HG03378 (cell line): ENCODE results near the gene TBCD.
"Not testable (repeated sequence)": the region's sequence is repeated elsewhere in the genome, so short reads cannot be mapped to it uniquely, and the experiment has no call there.

Source experiments
- ATAC-seq: cut with Tn5 transposase; IDR thresholded peaks from one replicate; pipeline ENCODE4 v1.9.1; 2021; ENCODE audit warnings: mild to moderate bottlenecking, moderate library complexity; ENCODE audit not compliant: unreplicated experiment

TBCD gene

DNA sequence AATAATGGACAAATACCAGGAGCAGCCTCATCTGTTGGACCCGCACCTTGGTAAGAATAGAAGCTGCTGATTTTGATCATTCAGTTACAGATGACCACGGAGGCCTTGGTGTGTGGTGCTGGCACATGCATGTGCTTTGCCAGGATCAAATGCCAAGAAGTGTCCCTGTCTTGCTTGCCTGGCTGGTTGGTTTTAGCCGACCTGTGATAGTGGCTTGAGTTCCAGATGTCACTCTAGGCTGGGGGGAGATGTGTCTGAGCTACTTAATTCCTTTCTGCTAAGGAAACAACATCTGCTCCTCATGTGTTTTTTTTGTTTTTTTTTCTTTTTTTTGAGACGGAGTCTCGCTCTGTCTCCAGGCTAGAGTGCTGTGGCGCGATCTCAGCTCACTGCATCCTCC lies 4.3 kb downstream of the TBCD start:
- ATAC-seq = no peak

DNA sequence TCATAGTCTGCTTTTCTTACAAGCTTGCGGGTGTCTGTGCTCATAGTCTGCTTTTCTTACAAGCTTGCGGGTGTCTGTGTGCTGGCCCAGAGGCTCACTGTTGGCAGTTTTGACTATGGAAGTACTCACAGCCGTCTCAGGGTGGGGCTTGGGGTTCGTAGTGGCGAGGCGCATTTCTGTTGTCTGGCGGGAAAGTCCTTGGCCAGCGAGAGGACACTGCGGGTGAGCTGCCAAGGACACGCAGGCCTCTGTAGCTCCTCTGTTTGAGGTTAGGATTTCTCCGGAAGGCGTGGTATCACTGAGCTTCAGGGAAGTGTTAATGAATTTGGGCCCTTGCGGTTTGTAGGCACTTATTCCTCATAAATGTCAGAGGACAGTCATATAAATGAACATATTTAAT lies 13.5 kb downstream of the TBCD start:
- ATAC-seq = no peak

DNA sequence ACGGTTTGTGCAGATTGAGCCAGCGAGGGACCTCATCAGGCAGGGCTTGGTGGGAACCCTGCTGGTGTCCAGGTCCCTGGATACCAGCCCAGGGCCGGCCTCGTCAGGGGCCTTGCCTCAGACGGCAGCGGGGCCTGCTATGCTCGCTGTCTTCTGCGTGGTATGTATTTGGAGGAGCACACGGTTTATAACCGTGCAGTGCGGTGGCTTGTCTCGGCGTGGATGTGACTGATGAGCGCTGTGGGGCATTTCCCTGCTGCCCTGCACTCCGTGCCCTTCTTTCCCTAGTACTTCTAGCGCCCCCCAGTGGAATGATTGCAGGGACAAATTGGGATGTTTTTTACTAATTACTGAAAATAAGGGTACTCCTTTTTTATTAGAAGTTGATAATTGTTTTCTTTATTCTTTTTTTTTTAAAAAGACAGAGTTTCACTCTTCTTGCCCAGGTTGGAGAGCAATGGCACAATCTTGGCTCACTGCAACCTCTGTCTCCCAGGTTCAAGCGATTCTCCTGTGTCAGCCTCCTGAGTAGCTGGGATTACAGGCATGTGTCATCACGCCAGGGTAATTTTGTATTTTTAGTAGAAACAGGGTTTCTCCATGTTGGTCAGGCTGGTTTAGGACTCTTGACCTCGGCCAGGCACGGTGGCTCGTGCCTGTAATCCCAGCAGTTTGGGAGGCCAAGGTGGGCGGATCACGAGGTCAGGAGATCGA lies 15.3 kb downstream of the TBCD start:
- ATAC-seq = no peak

DNA sequence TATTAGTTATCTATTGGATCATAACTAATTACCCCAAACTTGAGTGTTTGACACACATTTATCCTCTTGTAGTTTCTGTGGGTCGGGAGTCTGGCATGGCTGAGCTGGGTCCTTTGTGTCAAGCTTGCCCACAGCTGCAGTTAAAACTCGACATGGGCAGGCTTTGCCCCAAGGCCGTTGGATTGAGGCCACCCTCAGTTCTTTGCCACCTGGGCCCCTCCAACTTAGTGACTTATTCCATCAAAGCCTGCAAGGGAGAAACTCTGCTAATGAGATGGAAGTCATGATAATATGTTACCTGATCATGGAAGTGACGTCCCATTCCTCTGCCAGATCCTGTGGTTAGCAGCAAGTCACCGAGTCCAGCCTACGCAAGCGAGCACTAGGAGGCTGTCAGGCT lies 17.2 kb downstream of the TBCD start:
- ATAC-seq = no peak

DNA sequence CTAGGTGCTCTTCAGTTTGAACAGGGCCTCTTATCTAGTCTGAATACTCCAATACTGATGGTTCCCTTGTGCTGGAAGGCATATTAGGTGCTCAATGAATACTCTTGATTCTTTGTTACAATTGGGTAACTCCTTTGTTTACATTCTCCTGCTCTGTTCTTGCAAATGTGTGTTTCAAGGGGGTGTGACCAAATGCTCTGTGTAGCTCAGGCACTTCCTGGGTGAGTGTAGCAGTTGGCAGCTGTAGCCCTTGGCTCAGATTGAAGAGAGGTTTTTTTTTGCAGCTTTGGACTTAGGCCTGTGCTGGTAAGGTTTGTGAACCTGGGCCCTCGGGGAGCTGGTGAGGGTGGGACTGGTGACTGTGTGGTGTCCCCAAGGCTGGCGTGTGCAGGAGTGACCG lies 20.2 kb downstream of the TBCD start:
- ATAC-seq = no peak

DNA sequence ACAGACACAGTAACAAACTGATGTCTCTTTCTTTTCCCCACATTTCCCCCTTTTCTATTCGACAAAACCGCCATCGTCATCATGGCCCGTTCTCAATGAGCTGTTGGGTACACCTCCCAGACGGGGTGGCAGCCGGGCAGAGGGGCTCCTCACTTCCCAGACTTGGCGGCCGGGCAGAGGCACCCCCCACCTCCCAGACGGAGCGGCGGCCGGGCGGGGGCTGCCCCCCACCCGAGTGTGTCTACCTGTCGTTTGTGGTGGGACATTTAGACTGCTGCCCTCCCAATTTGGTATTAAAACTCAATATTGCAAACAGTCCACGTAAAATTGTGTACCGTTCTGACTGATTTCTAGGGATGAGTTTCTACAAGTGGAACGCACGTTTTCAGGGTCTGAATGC lies 22.6 kb downstream of the TBCD start:
- ATAC-seq = not testable (repeated sequence)

DNA sequence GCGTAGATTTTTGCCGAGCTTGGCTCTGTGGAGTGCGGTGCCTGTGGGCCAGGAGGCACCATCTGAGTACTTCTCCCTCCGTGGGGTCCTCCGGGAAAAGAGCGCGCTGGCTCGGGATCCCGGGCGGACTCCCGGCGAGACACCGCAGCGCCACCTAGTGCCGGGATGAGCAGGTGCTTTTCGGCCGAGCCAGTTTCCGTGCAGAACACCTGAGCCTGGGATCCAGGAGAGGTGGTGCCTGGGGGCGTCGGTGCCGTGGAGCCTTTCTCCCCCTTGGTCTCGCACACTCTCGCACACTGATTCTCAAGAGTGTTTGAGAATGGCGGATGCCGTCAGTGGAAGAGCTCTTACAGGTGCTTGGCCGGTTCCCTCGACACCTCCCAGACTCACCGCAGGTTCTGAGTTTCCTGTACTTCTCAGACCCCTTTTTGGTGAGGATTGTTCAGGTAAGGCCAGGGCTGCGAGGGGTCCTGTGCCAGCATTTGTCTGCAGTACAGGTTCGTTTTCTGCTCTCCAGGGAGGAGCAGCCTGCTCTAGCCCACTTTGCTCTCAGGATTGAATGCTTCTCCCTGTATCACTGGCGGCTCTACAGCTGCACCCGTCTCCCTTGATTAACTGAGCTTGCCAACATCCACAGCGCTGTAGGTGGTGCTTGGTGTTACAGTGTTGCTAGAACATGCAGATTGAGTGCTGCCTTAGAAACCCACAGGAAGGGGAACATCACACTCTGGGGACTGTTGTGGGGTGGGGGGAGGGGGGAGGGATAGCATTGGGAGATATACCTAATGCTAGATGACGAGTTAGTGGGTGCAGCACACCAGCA lies 23.3 kb downstream of the TBCD start:
- ATAC-seq = no peak

DNA sequence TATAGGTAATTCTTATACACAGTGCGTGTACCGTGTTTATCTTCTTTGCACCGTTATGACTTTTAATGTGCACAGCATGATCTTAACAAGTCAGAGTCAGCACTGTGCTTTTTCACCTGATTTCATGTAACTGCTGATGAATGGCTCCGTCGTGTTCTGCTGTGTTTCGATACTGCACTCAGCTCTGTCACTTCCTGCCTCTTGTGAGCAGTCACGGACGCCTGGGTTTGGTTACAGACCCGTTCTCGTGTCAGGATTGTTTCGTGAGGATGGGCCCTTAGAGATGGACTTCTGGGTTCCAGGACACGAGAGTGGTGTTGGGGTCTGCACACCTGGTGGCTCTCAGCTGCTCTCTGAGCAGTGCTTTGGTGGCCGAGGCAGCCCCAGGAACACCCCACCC lies 24.6 kb downstream of the TBCD start:
- no peak for ATAC-seq

DNA sequence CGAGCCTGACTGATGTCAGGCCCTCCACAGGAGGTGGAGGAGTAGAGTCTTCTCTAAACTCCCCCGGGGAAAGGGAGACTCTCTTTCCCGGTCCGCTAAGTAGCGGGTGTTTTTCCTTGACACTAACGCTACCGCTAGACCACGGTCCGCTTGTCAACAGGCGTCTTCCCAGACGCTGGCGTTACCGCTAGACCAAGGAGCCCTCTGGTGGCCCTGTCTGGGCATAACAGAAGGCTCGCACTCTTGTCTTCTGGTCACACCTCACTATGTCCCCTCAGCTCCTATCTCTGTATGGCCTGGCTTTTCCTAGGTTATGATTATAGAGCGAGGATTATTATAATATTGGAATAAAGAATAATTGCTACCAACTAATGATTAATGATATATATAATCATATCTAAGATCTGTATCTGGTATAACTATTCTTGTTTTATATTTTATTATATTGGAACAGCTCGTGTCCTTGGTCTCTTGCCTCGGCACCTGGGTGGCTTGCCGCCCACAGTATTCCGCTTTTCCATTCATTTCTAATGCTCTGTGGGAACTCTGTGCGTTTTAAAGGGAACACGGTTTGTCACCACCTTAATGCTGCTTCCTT lies 26.0 kb downstream of the TBCD start:
- ATAC-seq = not testable (repeated sequence)

DNA sequence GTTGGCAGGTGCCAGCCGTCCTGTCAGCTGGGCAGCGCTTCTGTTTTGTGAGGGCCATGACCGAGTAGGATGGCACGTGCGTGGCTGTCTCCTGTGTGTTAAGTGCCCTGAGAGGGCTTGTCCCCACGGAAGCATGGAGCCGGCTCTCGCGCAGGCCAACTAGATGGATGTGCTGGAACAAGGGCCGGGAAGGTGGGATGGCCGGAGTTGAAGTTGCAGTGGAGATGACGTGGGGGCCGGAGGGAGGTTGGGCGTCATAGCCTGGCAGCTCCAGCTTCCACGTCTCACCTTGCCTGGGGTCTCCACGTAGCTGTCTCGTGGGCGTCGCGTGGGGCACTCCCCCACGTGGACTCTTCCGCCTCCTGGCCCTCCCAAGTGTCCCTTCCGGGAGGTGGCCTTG lies 27.7 kb downstream of the TBCD start:
- ATAC-seq = no peak

DNA sequence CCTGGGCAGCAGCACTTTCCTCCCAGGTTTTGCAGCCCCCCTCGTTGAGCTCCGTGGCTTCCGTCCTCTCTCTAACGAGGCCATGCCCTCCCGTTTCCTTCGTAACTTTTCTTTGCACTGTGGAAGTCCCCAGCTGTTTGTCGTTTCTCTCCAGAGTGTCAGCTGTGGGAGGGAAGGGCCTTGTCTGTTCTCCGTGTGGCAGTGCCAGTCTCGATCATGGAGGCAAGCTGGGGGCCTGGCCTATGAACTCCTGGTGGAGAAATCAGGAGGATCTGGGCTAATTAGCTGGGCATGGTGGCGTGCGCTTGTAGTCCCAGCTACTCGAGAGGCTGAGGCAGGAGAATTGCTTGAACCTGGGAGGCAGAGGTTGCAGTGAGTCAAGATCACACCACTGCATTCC lies 28.3 kb downstream of the TBCD start:
- no peak for ATAC-seq

DNA sequence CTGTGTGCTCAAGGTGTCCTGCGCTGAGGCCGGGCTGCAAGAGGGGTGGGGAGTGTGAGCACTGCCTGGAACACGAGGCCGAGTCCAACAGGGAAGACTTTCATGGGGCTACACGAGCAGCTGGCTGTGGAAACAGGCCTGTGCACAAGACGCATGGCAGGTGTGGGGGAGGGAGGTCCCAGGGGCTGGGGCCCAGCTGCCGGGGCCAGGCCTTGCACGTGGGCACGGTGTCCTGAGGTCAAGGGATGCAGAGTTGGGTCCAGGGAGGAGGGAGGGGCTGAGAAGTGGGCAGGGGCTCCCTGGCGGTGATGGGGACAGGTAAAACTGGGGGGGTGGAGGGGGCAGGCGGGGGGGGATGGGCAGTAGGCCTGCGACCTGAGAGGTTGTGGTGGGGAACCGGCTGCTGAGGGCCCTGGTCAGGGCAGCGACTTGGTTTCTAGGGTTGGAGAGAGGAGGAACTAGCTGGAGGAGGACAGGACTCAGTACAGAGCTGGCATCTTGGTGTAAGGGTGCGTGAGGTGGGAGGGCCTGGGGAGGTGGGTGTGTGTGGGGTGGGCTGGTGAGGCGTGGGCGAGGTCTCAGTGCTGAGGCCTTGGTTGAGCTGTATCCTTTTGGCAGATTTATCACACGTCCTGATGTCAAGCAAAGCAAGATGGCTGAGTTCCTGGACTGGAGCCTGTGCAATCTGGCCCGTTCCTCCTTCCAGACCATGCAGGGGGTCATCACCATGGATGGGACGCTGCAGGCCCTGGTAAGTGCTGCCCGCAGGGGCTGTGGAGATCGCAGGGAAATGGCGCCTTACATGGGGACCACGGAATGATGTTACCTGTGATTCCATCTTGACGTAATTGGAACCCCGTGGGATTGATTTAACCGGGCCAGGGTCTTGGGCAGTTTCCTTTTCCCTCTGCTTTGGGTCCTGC lies 29.4 kb downstream of the TBCD start:
- ATAC-seq = no peak

DNA sequence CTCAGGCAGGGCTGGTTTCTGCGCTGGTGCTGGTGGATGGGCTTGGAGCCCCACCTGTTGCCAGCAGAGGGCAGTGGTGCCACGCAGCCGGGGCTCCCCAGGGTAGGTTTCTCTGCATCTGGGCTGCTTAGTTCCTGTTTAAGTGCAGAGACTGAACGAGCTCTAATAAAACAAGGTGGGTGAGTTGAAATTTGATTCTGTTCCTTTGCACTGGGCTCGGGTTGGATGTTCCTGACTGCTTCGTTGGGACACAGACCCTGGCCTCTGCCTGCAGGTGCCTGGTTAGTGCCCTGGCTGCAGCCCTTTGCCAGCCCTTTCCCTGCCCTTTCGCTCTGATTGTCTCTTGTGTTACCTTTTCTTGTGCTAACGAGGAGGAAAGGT lies 30.0 kb downstream of the TBCD start:
- ATAC-seq = no peak

DNA sequence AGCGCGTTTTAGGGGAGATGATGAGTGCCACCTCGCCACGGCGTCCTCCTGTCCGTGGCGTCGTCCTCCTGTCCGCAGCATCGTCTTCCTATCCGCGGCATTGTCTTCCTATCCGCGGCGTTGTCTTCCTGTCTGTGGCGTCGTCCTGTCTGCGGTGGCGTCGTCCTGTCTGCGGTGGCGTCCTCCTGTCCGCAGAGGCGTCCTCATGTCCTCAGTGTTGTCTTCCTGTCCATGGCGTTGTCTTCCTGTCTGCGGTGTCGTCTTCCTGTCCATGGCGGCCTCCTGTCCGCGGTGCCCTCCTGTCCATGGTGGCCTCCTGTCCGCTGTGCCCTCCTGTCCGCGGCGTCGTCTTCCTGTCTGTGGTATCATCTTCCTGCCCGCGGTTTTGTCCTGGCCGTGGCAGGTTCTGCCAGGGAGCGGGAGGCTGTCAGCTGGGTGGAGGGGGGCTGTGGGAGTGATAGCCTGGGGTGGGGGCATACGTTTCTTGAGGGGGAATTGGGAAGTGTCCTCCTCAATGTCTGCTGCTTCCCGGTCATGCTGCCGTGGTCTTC lies 30.9 kb downstream of the TBCD start:
- ATAC-seq = no peak

DNA sequence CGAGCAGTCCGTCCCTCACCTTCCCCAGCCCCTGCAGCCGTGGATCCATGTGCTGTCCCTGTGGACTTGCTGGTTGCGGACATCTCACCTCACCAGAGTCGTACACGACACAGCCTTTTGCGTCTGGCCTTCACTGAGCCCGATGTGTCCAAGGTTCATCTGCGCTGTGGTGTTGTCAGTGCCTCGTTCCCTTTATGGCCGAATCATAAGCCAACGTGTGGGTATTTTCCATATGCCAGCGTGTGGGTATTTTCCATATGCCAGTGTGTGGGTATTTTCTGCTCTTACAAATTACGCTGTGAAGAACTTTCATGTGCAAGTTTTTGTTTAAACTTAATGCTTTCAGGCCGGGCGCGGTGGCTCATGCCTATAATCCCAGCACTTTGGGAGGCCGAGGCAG lies 31.6 kb downstream of the TBCD start:
- ATAC-seq = no peak

DNA sequence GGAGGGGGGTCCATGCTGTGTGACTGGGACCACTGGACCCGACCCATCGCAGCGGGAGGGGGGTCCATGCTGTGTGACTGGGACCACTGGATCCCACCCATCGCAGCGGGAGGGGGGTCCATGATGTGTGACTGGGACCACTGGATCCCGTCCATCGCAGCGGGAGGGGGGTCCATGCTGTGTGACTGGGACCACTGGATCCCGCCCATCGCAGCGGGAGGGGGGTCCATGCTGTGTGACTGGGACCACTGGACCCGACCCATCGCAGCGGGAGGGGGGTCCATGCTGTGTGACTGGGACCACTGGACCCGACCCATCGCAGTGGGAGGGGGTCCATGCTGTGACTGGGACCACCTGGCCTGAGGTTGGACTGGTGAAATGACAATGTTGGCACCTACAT lies 33.7 kb downstream of the TBCD start:
- not testable (repeated sequence) for ATAC-seq

DNA sequence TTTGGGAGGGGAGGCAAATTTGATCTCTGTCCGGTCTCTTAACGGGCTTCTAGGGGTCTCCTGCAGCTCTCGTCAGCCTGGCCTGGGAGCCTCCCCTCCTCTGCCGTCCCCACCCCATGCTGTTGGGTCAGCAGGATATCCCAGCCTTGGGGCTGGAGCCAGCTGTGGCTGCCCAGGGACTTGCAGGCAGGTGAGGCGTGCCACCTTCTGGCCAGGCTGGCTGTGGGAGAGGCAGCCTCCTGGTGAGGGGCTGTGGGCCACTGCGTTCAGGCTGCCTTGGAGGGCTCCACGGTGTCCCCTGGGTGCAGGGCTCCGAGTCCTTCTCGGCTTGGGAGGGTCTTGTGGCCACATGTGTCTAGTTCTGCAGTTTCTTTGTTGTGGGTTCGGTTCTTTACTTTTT lies 34.6 kb downstream of the TBCD start:
- no peak for ATAC-seq

DNA sequence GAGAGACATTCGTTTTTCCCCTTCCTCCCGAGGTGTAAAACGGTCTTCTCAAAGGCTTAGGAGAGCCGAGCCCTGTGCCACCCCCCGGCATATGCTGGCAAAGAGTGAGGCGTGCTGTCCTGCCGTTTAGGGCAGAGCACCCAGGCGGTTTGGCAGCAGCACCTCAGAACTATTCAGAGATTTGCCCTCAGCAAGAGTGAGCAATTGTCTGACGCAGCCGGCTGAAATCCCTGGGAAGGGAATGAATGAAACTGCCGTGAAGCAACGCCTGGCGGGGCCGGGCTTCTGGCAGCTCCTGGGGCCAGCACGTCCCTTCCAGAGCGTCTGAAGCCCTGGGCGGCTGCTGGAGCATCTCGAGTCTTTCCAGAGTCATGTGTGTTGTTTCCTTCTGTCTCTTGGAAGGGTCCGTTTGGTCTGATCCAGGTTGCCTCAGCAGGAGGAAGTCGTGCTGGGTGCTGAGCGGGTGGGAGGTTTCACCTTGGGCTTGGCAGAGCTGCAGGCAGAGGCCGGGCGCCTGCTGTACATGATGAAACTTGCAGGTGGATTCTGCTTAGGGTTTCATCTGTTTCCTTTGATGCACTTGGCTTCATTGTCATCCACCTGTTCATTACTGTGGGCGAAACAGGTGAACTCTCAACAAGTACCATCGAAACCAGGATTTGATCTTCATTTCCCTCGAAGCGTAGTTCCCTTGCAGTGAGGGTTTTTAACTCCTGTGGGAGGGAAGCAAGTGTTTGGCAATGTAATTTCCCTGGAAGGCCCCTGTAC lies 35.4 kb downstream of the TBCD start:
- ATAC-seq = no peak

DNA sequence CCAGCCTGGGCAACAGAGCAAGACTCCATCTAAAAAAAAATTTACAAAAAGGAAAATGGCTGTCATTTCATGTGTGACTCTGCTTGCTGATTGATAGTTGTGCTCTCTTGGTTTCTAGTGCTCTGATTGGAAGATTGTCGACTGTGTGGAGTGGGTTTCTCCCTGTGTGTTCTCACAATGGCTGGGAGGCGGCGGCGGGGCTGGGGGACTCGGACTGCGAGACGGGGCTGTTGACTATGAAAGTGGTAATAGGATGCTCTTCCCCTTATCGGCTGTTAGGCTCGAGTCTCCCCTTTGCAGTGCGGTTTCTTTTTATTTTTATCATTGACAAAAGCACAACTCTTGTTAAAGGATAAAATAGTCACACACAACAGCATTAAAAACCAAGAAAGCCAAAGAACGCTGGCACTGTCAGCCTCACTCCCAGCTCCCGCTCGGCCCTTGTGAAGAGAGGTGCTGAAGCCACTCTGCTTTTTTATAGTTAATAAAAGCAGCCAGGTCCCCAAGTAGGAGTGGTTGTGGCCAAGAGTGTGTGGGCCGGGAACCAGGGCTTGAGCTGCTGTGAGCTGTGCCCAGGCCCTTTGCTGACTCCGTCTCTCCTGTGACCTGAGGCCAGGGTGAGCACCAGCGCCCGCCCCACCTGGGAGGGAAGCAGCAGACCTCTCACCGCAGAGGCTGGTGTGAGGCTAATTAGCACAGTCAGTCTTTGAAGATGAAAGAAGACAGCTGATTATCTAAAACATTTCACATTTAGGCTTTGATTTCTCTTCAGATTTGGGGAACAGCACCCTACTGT lies 36.5 kb downstream of the TBCD start:
- ATAC-seq = no peak
